HUES6 (cell line): ENCODE data around the gene MGAT3.
A peak's percentile ranks its signal among the peaks of the same experiment; 100 is the strongest.

Experiments used
- H3K27ac ChIP-seq: 2 replicates; pipeline ENCODE4 v1.7.0; 2013; ENCODE audit warnings: low read depth, mild to moderate bottlenecking, low read length, inconsistent platforms
- H3K27me3 ChIP-seq: 2 replicates; pipeline ENCODE4 v1.6.1; 2013; ENCODE audit warnings: low read length; ENCODE audit not compliant: control insufficient read depth, insufficient read depth
- H3K36me3 ChIP-seq: 2 replicates; pipeline ENCODE4 v1.6.1; 2013; ENCODE audit warnings: low read length; ENCODE audit not compliant: control insufficient read depth, insufficient read depth
- H3K4me1 ChIP-seq: 2 replicates; pipeline ENCODE4 v1.6.1; 2013; ENCODE audit warnings: low read length; ENCODE audit not compliant: control insufficient read depth, insufficient read depth
- H3K4me3 ChIP-seq: 2 replicates; pipeline ENCODE4 v1.5.1; 2013; ENCODE audit warnings: low read depth, low read length
- H3K9ac ChIP-seq: one replicate; pipeline ENCODE4 v1.6.1; 2013; ENCODE audit warnings: mild to moderate bottlenecking, low read length
- H3K9me3 ChIP-seq: 2 replicates; pipeline ENCODE4 v1.6.1; 2013; ENCODE audit warnings: low read depth, low read length; ENCODE audit not compliant: control insufficient read depth, insufficient read depth

The MGAT3 gene

DNA sequence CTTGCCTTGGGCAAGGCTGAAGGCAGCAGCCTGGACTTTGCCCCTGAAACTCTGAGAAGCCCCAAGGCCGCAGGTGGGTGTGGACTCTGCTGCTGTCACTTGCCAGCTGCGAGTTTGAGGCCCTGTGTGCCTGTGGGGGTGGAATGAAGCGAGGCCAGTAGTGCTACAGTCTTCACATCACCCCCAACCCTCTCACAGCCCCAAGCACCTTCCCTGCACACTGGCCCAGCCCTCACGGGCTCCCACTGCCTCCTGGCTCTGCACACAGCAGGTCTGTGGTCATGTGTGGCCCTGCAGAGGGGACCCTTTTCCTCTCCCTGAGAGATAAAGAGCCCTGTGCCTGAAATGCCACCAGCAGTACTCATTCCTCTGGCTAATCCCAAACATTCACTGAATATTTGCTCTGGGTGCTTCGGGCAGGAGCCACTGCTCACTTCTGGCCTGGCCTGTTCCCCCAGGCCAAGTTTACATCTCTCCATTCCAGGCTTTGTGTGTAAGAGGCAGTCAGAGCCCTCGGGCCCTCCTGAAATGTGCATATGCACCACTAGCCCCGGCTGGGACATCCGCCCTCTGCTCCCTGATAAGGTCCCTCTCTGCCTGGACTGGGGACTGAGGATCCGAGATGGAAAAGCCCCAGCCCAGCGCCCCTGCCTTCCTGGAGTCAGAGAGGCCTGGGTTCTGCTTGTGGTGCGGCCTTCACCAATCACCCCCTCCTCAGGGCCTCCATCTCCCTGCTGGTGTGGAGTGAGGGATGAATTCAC, 17.7 kb downstream of the MGAT3 start:
- H3K27me3 ChIP-seq: no peaks in the 10 kb centered on the region
- no peaks in the 10 kb centered on the region for H3K36me3 ChIP-seq
- no peaks in the 10 kb centered on the region for H3K9me3 ChIP-seq
- peaks cover 64% of the 10 kb centered on the region for H3K4me1 ChIP-seq
- no peak overlapping the region; the same call in 1 of the 2 replicates for H3K4me3 ChIP-seq
- H3K9ac ChIP-seq: peak overlapping the region; percentile 54
- H3K27ac ChIP-seq: peak overlapping the region; percentile 25; the same call in 1 of the 2 replicates

DNA sequence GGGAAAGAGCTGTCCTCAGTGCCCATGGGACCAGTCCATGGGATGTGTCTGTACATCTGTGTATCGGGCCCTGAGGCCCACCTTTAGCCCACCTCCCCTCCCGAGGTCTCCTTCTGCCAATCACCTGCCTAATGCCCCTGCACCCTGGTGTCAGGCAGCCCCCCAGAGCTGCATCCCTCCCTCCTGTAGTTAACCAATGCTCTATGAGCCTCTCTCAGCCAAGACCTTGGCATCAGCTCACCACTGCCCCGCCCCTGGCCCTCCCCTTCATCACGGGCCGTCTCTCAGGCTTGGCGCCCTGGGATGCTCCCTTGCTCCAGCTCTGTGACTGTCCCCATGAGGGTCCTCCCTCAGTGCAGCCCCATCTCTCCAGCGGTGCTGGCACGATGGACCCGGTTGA, 18.5 kb downstream of the MGAT3 start:
- H3K27me3 ChIP-seq: no peaks in the 10 kb centered on the region
- H3K9ac ChIP-seq: no peak overlapping the region
- H3K4me3 ChIP-seq: no peak overlapping the region
- H3K9me3 ChIP-seq: no peaks in the 10 kb centered on the region
- no peaks in the 10 kb centered on the region for H3K36me3 ChIP-seq
- H3K4me1 ChIP-seq: peaks cover 56% of the 10 kb centered on the region
- peak overlapping the region; percentile 25; the same call in 1 of the 2 replicates for H3K27ac ChIP-seq

DNA sequence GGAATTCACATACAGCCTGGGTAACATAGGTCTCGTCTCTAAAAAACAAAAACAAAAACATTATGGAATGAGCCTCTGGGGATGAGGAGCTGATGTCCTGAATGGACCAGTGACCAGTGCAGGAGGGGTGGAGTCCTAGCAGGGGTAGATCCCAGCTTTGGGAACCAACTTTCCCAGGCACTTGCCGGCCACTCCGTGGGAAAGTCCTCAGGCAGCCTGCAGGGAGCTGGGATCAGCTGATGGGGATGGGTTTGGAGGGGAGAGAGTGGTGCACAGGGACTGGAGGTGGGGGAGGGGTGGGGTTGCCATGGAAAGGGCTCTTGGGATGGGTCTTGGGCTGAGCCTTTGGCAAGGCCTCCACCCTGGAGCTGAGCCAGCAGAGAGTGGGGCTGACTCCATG, 19.1 kb downstream of the MGAT3 start:
- Histone ChIP-seq H3K27ac (no peak overlapping the region), H3K9ac (no peak overlapping the region), H3K4me3 (no peak overlapping the region), H3K27me3 (no peaks in the 10 kb centered on the region), H3K9me3 (no peaks in the 10 kb centered on the region), H3K4me1 (peaks cover 51% of the 10 kb centered on the region), H3K36me3 (no peaks in the 10 kb centered on the region)

DNA sequence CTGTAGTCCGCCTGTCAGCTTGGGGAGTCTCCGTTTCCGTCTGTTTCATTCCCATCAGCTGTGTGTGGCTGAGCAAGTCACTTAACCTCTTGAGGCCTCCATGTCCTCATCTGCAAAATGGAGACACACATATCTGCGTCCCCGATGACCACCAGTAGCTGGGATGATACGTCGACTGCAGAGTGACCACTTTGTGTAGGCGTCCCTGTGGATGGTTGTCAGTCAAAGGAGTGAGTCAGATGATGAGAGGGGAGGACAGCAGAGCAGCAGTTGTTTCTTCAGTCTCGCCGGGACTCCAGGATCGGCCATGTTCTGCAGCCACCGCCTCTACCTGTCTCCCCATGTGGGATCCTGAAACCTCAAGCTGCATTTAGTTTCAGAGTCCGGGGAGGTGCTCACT, 19.9 kb downstream of the MGAT3 start:
- Histone ChIP-seq H3K27me3 (no peaks in the 10 kb centered on the region), H3K27ac (no peak overlapping the region), H3K9me3 (no peaks in the 10 kb centered on the region), H3K4me3 (no peak overlapping the region), H3K4me1 (peaks cover 44% of the 10 kb centered on the region), H3K36me3 (no peaks in the 10 kb centered on the region), H3K9ac (no peak overlapping the region)

DNA sequence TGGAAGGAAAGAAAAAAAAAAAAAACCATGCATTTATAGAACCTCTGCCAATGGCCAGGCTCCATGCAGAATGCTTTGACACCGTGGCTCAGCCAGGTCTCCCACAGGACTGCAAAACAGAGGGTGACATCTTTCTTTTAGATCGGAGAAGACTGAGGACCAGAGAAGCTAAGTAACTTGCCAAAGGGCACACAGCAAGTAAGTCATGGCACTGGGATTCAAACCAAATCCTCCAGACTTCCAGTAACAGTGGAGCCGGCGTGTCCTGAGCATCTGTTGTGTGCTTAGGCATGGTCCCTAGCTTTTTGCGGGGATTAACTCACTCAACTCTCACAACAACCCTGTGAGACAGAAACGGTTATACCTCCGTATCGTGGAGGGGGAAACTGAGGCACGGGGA, 20.7 kb downstream of the MGAT3 start:
- H3K9ac ChIP-seq: no peak overlapping the region
- H3K9me3 ChIP-seq: no peaks in the 10 kb centered on the region
- H3K4me3 ChIP-seq: no peak overlapping the region
- no peaks in the 10 kb centered on the region for H3K27me3 ChIP-seq
- H3K4me1 ChIP-seq: peaks cover 35% of the 10 kb centered on the region
- no peaks in the 10 kb centered on the region for H3K36me3 ChIP-seq
- no peak overlapping the region for H3K27ac ChIP-seq

DNA sequence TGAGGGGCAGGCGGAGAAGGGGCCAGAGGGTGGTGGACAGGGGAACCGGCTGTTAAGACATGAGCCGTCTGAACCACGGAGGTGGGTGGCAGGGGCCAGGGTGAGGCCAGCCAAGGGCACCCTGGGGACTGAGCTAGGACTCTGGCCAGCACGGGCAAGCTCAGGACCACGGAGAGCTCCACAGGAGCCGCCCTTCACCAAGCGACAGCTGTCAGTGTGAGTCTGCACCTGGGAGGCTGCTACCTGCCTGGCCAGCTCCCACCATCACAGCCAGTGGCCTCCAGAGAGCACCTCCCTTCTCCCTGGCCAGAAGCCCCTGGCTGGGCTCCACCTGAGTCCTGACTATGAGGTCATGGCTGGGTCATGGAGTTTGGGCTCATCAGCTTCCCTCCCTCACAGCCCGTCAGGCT, 21.6 kb downstream of the MGAT3 start:
- no peak overlapping the region for H3K27ac ChIP-seq
- peaks cover 26% of the 10 kb centered on the region for H3K4me1 ChIP-seq
- no peaks in the 10 kb centered on the region; the same call in 1 of the 2 replicates for H3K27me3 ChIP-seq
- no peaks in the 10 kb centered on the region for H3K36me3 ChIP-seq
- no peak overlapping the region for H3K4me3 ChIP-seq
- no peaks in the 10 kb centered on the region for H3K9me3 ChIP-seq
- no peak overlapping the region for H3K9ac ChIP-seq

DNA sequence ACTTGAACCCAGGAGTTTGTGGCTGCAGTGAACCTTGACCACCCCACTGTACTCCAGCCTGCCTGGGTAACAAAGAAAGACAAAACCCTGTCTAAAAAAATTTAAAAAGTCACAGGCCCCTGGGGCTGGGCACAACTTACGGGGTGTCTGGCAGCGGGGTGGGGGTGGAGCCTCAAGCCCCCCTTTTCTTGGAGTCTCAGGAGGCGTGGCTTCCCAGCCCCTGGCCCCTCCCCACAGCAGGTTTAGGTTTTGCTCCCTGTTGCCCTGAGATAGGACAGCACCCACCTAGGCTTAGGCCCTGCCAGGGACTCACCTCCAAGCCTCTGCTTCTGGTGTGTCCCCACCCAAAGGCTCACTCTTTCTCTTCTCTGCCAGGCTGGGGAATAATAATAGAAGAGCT, 22.4 kb downstream of the MGAT3 start:
- H3K36me3 ChIP-seq: no peaks in the 10 kb centered on the region
- peaks cover 19% of the 10 kb centered on the region for H3K4me1 ChIP-seq
- H3K9me3 ChIP-seq: no peaks in the 10 kb centered on the region
- no peak overlapping the region for H3K27ac ChIP-seq
- H3K4me3 ChIP-seq: no peak overlapping the region
- H3K27me3 ChIP-seq: no peaks in the 10 kb centered on the region; the same call in 1 of the 2 replicates
- no peak overlapping the region for H3K9ac ChIP-seq

DNA sequence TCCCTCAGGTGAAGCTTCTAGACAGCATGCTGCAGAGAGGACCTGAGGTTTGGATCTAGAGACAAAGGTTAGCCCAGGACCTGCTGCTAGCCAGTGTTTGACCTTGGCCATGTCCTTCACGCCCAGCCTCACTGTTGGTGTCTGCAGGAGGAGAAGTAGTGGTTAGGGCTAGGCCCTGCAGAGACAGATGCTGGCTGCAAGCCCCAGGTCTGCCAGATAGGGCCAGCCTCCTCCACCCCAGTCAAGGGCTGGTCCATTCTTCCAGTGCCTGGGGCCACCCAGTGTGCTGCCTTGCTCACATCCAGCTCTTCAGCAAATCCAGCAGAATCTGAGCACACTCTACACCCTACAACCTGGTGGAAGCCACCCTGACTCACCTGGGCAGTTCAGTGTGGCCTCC, 23.7 kb downstream of the MGAT3 start:
- Histone ChIP-seq H3K27ac (no peak overlapping the region), H3K27me3 (no peaks in the 10 kb centered on the region; the same call in 1 of the 2 replicates), H3K9me3 (no peaks in the 10 kb centered on the region), H3K4me3 (no peak overlapping the region), H3K36me3 (no peaks in the 10 kb centered on the region), H3K4me1 (peaks cover 6% of the 10 kb centered on the region; the same call in 1 of the 2 replicates), H3K9ac (no peak overlapping the region)

DNA sequence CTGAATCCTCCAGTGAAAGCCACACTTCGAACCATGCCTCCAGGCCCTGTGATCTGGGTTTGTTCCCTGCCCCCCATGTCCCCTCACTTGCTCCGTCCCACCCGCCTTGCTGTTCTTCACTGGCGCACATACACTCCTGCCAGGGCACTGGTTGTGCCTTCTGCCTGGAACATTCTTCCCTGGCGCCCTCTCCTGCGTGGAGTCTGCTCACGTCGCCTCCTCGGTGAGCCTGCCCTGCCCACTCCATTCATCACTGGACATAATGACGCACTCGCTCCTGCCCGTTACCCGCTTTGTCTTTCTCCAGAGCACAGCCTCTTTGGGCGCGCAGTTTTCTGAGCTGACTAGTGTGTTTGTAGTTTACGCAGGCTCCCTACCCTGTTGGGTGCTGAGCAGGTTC, 24.2 kb downstream of the MGAT3 start:
- Histone ChIP-seq H3K36me3 (no peaks in the 10 kb centered on the region), H3K9ac (no peak overlapping the region), H3K27me3 (no peaks in the 10 kb centered on the region; the same call in 1 of the 2 replicates), H3K4me3 (no peak overlapping the region), H3K27ac (no peak overlapping the region), H3K9me3 (no peaks in the 10 kb centered on the region), H3K4me1 (peaks cover 1% of the 10 kb centered on the region; the same call in 1 of the 2 replicates)

DNA sequence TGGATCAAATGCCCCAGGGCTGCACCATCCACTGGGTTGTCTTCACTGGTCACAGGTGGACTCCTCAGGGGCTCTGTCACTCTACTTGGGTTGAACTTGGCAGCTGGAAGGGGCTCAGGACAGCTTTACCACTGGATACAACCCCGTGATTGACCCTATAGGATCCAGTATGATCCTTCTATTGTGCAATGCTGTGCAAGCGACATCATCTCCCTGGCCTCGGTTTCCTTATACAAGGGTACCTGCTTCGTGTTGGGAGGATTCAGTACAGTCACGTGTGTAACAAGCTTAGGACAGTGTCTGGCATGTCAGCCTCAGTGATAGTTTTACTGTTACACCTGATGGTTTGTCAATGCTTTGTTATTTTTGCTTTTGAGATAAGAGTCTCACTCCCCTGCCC, 24.8 kb downstream of the MGAT3 start:
- no peak overlapping the region for H3K27ac ChIP-seq
- no peak overlapping the region for H3K9ac ChIP-seq
- H3K9me3 ChIP-seq: no peaks in the 10 kb centered on the region
- H3K4me1 ChIP-seq: no peaks in the 10 kb centered on the region
- no peaks in the 10 kb centered on the region for H3K36me3 ChIP-seq
- no peaks in the 10 kb centered on the region; the same call in 1 of the 2 replicates for H3K27me3 ChIP-seq
- H3K4me3 ChIP-seq: no peak overlapping the region

DNA sequence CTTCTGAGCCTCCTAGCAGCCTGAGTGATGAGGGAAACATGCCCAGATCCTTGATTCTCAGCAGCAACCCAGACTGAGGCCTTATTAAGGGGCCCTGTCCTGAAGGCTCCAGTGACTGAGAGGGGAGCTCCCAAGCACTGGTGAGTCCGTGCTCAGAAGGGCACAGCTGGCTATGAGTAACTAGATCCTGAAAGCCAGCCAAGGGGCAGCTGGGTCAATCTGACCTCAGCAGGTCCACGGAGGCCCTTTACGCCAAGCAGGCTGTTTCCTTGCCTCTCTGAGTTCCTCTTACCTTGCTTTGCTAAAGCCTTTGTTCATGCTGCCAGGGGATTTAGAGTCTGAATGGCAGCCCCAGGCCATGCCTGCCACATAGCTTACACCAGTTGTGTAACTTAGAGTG, 26.0 kb downstream of the MGAT3 start:
- no peak overlapping the region for H3K9ac ChIP-seq
- H3K27me3 ChIP-seq: no peaks in the 10 kb centered on the region; the same call in 1 of the 2 replicates
- H3K27ac ChIP-seq: no peak overlapping the region
- no peaks in the 10 kb centered on the region for H3K9me3 ChIP-seq
- no peaks in the 10 kb centered on the region for H3K36me3 ChIP-seq
- H3K4me1 ChIP-seq: no peaks in the 10 kb centered on the region
- H3K4me3 ChIP-seq: no peak overlapping the region
